Neural progenitor cell (in vitro differentiated cells): ENCODE data around the gene CALY. TPM values are rescaled to one million over a fixed set of nuclear protein-coding genes. Genes with fewer than 3 reads are reported as not detected.

Source experiments
- DNase-seq: peaks from one replicate; pipeline ENCODE4 v3.0.0-alpha.2; 2016; ENCODE audit warnings: low spot score
- H2AFZ ChIP-seq: fragments of 200-600 bp; sonication (generic); replicated peaks from 2 replicates; pipeline ENCODE4 v1.6.1; 2016; ENCODE audit warnings: antibody characterized with exemption
- H3F3A ChIP-seq: fragments of 200-600 bp; sonication (generic); 2 replicates; pipeline ENCODE4 v1.6.1; 2016; ENCODE audit warnings: antibody characterized with exemption, low read depth
- H3K27ac ChIP-seq: fragments of 200-600 bp; sonication (generic); 2 replicates; pipeline ENCODE4 v1.5.1; 2016; ENCODE audit warnings: mild to moderate bottlenecking
- H3K27me3 ChIP-seq: fragments of 200-600 bp; sonication (generic); 2 replicates; pipeline ENCODE4 v1.6.1; 2016; ENCODE audit warnings: mild to moderate bottlenecking, moderate library complexity
- H3K36me3 ChIP-seq: fragments of 200-600 bp; sonication (generic); 2 replicates; pipeline ENCODE4 v1.5.1; 2016
- H3K4me1 ChIP-seq: fragments of 200-600 bp; sonication (generic); 2 replicates; pipeline ENCODE4 v1.6.1; 2016; ENCODE audit warnings: mixed run types
- H3K4me2 ChIP-seq: fragments of 200-600 bp; sonication (generic); 2 replicates; pipeline ENCODE4 v1.6.1; 2016
- H3K4me3 ChIP-seq: fragments of 200-600 bp; sonication (generic); 2 replicates; pipeline ENCODE4 v1.5.1; 2016
- H3K79me2 ChIP-seq: fragments of 200-600 bp; sonication (generic); 2 replicates; pipeline ENCODE4 v1.6.1; 2016; ENCODE audit warnings: low read depth
- H3K9ac ChIP-seq: fragments of 200-600 bp; sonication (generic); 2 replicates; pipeline ENCODE4 v1.6.1; 2016
- H3K9me3 ChIP-seq: fragments of 200-600 bp; sonication (generic); 2 replicates; pipeline ENCODE4 v1.5.1; 2016; ENCODE audit warnings: low read depth
- H4K20me1 ChIP-seq: fragments of 200-600 bp; sonication (generic); 2 replicates; pipeline ENCODE4 v1.6.1; 2016; ENCODE audit warnings: low read depth
- H3K27ac Mint-ChIP-seq: 3 replicates; pipeline ENCODE4 v1.8.0; 2021; ENCODE audit warnings: mixed read lengths
- H3K27me3 Mint-ChIP-seq: 2 replicates; pipeline ENCODE4 v1.8.0; 2022; ENCODE audit warnings: low read depth, mild to moderate bottlenecking, inconsistent platforms, moderate library complexity, mixed read lengths; ENCODE audit not compliant: insufficient read depth
- H3K36me3 Mint-ChIP-seq: 3 replicates; pipeline ENCODE4 v1.8.0; 2021; ENCODE audit warnings: mixed read lengths
- H3K4me1 Mint-ChIP-seq: 3 replicates; pipeline ENCODE4 v1.8.0; 2021; ENCODE audit warnings: mixed read lengths
- H3K4me3 Mint-ChIP-seq: 3 replicates; pipeline ENCODE4 v1.8.0; 2021; ENCODE audit warnings: mild to moderate bottlenecking, moderate library complexity, mixed read lengths
- H3K9me3 Mint-ChIP-seq: 3 replicates; pipeline ENCODE4 v1.8.0; 2020; ENCODE audit warnings: mixed read lengths
- CTCF ChIP-seq: fragments of 200-600 bp; sonication (generic); IDR thresholded peaks from 2 replicates; pipeline ENCODE4 v1.5.1; 2017; ENCODE audit warnings: antibody characterized with exemption, mild to moderate bottlenecking
- EZH2 ChIP-seq: fragments of 200-600 bp; sonication (generic); IDR thresholded peaks from 2 replicates; pipeline ENCODE4 v1.6.1; 2017; ENCODE audit warnings: antibody characterized with exemption, mild to moderate bottlenecking, moderate library complexity
- EZH2phosphoT487 ChIP-seq: fragments of 200-600 bp; sonication (generic); IDR thresholded peaks from 2 replicates; pipeline ENCODE4 v1.6.1; 2017; ENCODE audit warnings: antibody characterized with exemption
- total RNA-seq: library from RNA; depleted of rRNA; stranded (reverse); fragments of >200 nt; gene quantifications from 2 replicates; pipeline ENCODE4 v1.2.3, GENCODE V29; 2015; ENCODE audit warnings: low replicate concordance

Gene CALY
- total RNA-seq, 1 donor from 2014 or later, result not detected

GRCh38 chr10:133361773-133362441 is 25.2 kb upstream of the CALY start:
- Mint-ChIP-seq H3K4me3 (peak overlapping the region; percentile 43), H3K27me3 (peaks cover 7% of the 10 kb centered on the region), H3K27ac (no peak overlapping the region), H3K9me3 (no peaks in the 10 kb centered on the region), H3K36me3 (peaks cover 19% of the 10 kb centered on the region), H3K4me1 (no peaks in the 10 kb centered on the region)
- Histone ChIP-seq H3K36me3 (no peaks in the 10 kb centered on the region), H2AFZ (no peak overlapping the region), H3F3A (peaks cover 17% of the 10 kb centered on the region), H4K20me1 (no peaks in the 10 kb centered on the region), H3K9me3 (no peaks in the 10 kb centered on the region), H3K4me3 (no peak overlapping the region), H3K4me1 (no peaks in the 10 kb centered on the region), H3K9ac (no peak overlapping the region), H3K4me2 (no peak overlapping the region), H3K79me2 (no peaks in the 10 kb centered on the region), H3K27ac (no peak overlapping the region), H3K27me3 (peaks cover 3% of the 10 kb centered on the region)
- no peak for DNase-seq
- no peak for TF ChIP-seq EZH2phosphoT487

GRCh38 chr10:133361227-133361626 is 24.5 kb upstream of the CALY start:
- H3K27ac Mint-ChIP-seq, result no peak overlapping the region
- H3K36me3 ChIP-seq, result no peaks in the 10 kb centered on the region
- no peak overlapping the region for H2AFZ ChIP-seq
- no peaks in the 10 kb centered on the region for H3K4me1 ChIP-seq
- no peak overlapping the region for H3K4me2 ChIP-seq
- no peak overlapping the region for H3K4me3 ChIP-seq
- no peak overlapping the region for H3K27ac ChIP-seq
- H3K9me3 Mint-ChIP-seq, result no peaks in the 10 kb centered on the region
- H3K36me3 Mint-ChIP-seq, result peaks cover 19% of the 10 kb centered on the region
- H4K20me1 ChIP-seq, result peaks cover 6% of the 10 kb centered on the region
- peaks cover 7% of the 10 kb centered on the region for H3K27me3 Mint-ChIP-seq
- DNase-seq, result no peak
- peaks cover 6% of the 10 kb centered on the region for H3K79me2 ChIP-seq
- H3F3A ChIP-seq, result peaks cover 17% of the 10 kb centered on the region
- H3K4me3 Mint-ChIP-seq, result no peak overlapping the region
- no peaks in the 10 kb centered on the region for H3K9me3 ChIP-seq
- no peaks in the 10 kb centered on the region for H3K4me1 Mint-ChIP-seq
- no peak overlapping the region for H3K9ac ChIP-seq
- H3K27me3 ChIP-seq, result peaks cover 8% of the 10 kb centered on the region
- no peak for TF ChIP-seq CTCF
- TF ChIP-seq EZH2, result no peak
- TF ChIP-seq EZH2phosphoT487, result no peak

- peaks cover 14% of the 10 kb centered on the region for H4K20me1 ChIP-seq
- H2AFZ ChIP-seq, result no peak overlapping the region
- no peak overlapping the region for H3K4me3 ChIP-seq
- no peaks in the 10 kb centered on the region for H3K36me3 ChIP-seq
- no peak for TF ChIP-seq EZH2
- no peak for TF ChIP-seq EZH2phosphoT487
- no peak for TF ChIP-seq CTCF
- Mint-ChIP-seq H3K27me3 (peaks cover 7% of the 10 kb centered on the region), H3K27ac (no peak overlapping the region), H3K9me3 (no peaks in the 10 kb centered on the region), H3K4me1 (no peaks in the 10 kb centered on the region), H3K36me3 (peaks cover 17% of the 10 kb centered on the region), H3K4me3 (peak overlapping the region; percentile 3)
- H3K27ac ChIP-seq, result no peak overlapping the region
- H3K9me3 ChIP-seq, result no peaks in the 10 kb centered on the region
- H3K9ac ChIP-seq, result no peak overlapping the region
- no peak for DNase-seq
- H3F3A ChIP-seq, result peaks cover 17% of the 10 kb centered on the region
- peaks cover 7% of the 10 kb centered on the region for H3K79me2 ChIP-seq
- H3K27me3 ChIP-seq, result peaks cover 8% of the 10 kb centered on the region
- H3K4me2 ChIP-seq, result no peak overlapping the region
- H3K4me1 ChIP-seq, result no peaks in the 10 kb centered on the region
Measured at GRCh38 chr10:133359972-133360610, 23.4 kb upstream of the CALY start.

- Mint-ChIP-seq H3K4me1 (no peaks in the 10 kb centered on the region), H3K4me3 (no peak overlapping the region), H3K36me3 (peaks cover 14% of the 10 kb centered on the region), H3K27ac (no peak overlapping the region), H3K9me3 (no peaks in the 10 kb centered on the region), H3K27me3 (peaks cover 7% of the 10 kb centered on the region)
- H3K27ac ChIP-seq, result no peak overlapping the region
- TF ChIP-seq EZH2 (no peak), CTCF (no peak), EZH2phosphoT487 (no peak)
- H3K4me2 ChIP-seq, result no peak overlapping the region
- H2AFZ ChIP-seq, result no peak overlapping the region
- no peak overlapping the region for H3K4me3 ChIP-seq
- DNase-seq, result no peak
- H3K4me1 ChIP-seq, result no peaks in the 10 kb centered on the region
- peaks cover 17% of the 10 kb centered on the region for H3F3A ChIP-seq
- H3K27me3 ChIP-seq, result peaks cover 8% of the 10 kb centered on the region
- H3K36me3 ChIP-seq, result no peaks in the 10 kb centered on the region
- H3K79me2 ChIP-seq, result peaks cover 7% of the 10 kb centered on the region
- H4K20me1 ChIP-seq, result peaks cover 17% of the 10 kb centered on the region
- no peaks in the 10 kb centered on the region for H3K9me3 ChIP-seq
- H3K9ac ChIP-seq, result no peak overlapping the region
Measured at GRCh38 chr10:133359554-133359971, 22.9 kb upstream of the CALY start.
